Stimulated activated CD8-positive, alpha-beta memory T cell treated with anti-CD3 and anti-CD28 coated beads, Interleukin-15, amount 100 ng/mL, for 1 hour (primary cell): Measurements from ENCODE around the gene ZNF3.
A peak's percentile ranks its signal among the peaks of the same experiment; 100 is the strongest.

Experiments used
- DNase-seq: peaks from one replicate; pipeline ENCODE4 v3.0.0-alpha.2; 2020; ENCODE audit warnings: low read depth

The ZNF3 gene

DNA sequence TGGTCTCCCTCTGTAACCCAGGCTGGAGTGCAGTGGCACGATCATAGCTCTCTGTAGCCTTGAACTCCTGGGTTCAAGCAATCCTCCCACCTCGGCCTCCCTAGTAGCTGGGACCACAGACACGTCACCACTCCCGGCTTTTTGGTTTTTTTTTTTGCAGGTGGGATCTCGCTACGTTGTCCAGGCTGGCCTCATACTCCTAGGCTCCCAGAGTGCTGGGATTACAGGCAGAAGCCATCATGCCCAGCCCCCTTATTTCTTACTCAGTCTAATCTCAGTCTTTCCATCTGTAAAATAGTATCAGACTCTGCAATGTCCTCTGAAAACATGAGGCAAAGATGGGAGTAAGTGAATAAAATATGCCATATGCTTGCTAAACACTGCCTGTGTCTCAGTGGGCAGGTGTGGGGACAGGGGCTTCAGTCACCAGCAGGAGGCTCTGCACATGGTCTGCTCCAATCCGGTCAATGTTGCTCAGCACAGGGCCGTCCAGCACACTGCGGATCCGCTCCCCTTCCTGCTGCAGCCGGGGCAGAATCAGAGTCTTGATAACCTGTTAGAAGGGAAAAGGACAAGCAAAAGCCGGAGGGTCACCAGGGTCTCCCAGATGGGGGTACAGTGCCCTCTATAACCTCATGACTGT, 28.1 kb upstream of the ZNF3 start:
- no peak for DNase-seq

DNA sequence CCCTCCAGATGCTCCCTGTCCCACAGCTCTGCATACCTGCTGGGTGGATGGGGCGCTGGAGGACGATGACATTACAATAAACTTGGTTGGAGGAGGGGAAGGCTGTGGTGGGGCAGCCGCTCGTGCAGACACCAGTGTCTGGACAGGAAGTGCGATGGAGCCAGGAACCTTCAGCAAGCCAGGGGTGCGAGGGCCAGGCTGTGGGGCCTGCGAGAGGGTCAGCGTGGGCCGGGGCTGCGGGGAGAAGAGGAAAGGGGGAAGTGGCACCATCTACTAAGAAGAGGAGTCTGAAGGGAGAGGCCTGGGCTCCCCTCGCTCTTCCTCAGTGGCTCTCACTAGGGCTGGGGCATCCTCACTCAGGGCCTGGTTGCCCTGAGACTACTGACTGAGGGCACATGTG, 26.4 kb upstream of the ZNF3 start:
- no peak for DNase-seq

DNA sequence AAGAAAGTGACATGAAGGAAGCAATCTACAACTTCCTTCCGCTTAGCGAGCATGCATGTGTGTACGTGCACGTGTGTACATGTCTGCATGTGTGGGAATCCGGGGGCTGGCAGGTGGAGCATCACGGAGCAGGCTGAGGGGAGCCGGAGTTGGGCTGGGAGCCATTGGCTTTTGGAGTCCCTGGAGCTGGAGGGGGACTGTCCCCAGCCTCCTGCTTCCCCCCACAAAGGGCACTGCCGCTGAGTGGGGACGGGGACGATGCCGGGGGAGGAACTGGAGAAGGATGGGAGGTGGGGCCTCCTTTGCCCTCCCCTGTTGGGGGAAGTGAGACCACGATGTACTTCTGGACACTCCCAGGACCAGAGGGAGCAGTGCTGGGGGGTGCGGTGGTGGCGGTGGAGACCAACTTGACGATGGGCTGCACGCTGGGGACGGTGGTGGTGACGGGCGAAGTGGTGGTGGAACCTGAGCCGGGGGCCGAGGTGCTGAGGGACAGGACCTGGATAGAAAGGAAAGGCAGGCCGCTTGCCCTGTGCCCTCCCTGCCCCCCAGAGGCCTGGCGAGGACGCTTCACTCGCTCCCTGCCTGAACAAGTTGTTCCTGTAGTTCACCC, 25.7 kb upstream of the ZNF3 start:
- no peak for DNase-seq

DNA sequence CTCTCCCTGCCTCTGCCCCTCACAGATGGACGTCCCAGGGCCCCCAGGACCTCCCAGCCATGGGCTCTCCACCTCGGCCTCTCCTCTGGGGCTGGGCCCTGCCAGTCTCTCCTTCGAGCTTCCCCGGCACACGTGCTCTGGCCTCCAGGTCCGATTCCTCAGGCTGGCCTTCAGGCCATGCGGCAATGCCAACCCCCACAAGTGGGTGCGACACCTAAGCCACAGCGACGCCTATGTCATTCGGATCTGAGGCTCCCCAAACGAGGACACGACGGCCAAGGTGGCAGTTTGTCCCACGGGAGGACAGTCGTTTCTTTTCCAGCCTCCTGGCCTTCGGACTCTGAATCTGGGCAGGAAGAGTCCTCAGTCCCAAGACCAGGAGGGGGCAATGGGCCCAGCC, 25.1 kb upstream of the ZNF3 start:
- no peak for DNase-seq

DNA sequence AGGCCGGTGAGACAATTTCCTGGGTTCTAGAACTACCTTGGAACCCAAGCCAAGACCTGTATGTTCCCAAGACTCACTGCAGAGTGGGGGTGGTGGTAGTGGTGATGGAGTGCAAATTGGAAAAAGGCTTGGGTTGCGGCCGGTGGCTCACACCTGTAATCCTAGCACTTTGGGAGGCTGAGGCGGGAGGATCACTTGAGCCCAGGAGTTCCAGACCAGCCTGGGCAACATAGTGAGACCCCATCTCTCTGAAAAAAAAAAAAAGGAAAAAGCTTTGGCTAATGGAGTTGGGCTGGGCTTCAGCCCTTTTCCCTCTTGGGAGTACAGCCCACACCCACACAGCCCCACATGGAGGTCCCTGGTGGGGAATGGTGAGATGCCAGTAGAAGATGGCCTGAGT, 24.0 kb upstream of the ZNF3 start:
- no peak for DNase-seq

DNA sequence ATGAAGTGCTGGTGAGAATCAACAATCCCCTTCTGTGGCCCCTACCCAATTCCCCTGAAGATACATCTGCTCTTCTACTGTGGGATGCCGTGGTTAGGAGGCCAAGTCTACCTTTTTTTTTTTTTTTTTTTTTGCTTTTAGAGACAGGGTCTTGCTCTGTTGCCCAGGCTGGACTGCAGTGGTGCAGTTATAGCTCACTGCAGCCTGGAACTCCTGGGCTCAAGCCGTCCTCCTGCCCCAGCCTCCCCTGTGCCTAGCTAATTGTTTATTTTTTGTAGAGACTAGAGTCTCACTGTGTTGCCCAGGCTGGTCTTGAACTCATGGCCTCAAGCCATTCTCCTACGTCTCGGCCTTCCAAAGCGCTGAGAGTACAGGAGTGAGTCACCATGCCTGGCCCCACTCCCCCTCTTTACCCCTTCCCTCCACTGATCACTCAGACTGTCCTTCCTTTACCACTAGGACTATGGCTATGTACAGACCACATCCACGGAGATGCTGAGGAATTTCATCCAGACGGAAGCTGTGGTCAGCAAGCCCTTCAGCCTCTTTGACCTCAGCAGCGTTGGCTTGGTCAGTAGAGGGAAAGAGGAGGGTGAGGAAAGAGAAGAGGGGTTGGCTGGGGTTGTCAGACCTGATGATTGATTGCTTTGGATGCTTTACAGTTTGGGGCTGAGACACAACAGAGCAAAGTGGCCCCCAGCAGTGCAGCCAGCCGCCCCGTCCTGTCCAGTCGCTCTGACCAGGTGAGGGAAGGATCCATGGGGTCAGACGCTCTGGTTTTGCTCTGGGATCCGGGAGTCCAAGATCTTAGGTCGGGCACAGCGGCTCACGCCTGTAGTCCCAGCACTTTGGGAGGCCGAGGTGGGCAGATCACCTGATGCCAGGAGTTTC, 21.7 kb upstream of the ZNF3 start:
- no peak for DNase-seq

DNA sequence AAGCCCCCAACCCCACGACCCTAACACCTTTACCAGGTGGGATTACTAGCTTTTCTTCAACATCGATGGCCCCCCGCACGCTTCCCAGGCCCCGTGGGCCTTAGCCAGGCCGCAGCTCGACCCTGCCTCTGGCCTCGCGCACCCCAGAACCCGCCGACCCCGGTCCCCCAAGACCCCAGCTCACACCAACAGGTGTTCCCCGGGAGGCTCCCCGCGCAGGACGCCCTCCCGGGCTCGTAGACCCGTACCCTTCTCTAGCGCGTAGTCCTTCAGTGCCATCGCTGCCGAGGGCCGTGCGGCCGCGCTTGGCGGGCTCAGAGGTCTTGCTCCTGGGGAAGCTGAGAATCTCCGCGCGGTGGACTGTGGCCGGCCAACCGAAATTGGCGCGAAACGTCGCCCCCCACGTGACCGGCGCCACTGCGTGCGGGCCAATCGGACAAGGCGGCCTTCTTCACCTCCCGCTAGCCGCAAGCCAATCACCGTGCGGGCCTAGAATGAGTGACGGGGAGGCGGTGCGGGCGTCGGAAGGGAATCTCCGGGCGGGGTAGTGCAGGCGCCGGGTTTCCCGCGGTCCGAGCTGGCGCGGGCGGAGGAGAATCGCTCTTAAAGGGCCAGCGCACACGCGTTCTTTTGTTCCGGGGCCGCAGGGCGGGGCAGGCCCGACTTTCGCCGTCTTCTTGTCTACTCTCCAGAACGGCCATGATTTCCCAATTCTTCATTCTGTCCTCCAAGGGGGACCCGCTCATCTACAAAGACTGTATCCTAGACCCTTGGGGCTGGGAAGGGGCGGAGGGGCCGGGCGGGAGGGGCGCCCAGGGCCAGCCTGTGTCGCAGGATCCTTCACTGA, 19.7 kb upstream of the ZNF3 start, which contains the start of the genes AP4M1 and MCM7:
TSS of gene AP4M1 (plus strand) at position 628 of the 847 bp plus-strand sequence. CDS start at position 700, 72 bp downstream.
TSS of gene MCM7 (minus strand) at position 382 of the 847 bp plus-strand sequence. CDS start at position 279, 103 bp downstream.
- peak; percentile 90 for DNase-seq

DNA sequence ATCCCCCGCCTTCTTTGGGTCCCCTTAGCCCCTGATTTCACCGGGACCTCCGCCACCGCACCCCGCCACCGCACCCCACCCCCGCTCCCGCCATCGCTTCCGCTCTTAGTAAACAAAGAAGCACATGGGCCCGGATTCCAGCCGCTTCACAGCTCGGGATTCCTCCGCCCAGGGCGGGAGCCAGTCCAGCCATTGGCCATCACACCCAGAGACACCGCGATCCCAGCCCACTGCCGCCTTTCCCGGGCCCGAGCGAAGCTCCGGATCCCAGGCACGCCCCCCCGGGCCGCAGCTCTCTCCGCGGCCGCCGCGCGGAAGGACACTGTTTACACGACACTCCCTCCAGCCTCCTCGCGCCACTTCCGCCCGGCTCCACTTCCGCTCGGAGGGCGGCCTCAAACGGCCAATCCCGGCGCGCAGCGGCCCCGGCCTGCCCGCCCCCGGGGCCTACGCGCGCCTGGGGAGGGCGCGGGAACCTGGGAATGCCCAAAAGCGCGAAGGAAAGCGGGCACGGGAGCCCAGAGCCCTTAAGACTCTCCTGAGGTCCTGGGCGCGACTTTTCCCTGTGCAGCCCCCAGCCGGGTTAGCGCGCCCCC, 19.0 kb upstream of the ZNF3 start:
- DNase-seq: peak; percentile 62

DNA sequence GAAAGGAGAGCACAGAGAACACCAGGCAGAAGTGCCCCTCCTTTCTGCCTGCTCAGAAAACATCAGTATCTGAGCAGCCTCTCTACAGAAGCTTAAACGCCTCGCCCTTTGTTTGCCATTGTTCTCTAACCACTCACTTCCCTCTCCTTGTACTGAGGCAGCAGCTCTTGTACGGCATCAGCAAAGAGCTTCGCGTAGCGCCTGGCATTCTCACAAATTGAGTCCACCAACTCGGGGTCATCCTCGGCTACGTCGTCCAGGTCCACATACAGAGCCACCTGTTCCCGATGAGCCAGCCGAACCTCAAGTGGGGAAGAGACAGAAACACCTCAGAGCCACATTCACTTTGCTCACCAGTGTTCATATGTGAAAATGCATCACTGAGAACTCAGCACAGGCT, 17.9 kb upstream of the ZNF3 start:
- DNase-seq: no peak

DNA sequence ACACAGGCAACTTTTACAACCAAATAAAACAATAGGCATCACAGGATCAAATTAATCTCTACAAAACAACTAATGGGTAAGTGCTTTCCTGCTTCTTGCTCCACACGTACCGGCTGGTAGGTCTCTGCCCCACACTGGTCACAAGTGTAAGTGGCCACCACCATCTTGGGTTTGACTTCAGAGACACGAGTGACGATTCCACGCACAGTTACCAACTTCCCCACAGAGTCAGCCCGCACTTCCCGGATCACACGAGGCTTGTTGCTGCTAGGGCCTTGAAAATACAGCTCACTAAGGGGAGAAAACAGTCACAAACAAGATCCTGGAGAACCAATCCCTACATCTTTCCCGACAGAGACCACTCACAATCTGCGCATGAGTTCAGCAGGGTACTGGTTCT, 17.4 kb upstream of the ZNF3 start:
- DNase-seq: no peak

DNA sequence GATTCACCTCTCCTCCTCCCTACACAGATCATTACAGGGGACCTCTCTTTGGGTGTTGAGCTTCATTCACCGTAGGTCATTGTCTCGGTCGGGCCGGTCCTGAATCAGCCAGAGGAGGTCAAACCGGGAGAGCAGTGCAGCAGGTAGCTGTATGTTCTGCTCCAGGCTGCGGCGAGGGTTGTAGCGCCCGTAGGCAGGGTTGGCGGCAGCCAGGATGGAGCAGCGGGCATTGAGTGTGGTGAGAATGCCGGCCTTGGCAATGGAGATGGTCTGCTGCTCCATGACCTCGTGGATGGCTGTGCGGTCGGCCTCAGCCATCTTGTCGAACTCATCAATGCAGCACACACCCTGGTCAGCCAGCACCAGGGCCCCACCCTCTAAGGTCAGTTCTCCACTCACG, 14.2 kb upstream of the ZNF3 start:
- DNase-seq: no peak

DNA sequence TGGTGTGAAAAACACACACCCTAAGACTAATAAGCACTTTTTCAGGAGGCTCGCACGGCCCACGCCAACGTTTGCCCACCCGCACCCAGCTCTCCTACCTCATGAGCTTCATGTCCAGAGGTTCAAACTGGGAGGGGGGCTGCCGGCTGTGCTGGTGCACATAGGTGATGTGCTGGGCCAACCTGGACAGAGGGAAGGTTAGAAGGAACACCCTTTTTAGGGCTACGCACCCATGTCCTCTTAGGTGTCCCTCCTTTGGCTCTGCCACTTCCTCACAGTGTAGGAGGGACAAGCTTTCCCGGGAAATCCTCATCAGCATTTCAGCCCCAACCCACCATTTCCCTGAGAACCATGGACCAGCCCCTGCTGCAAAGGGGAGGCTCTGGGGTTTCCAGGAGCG, 13.8 kb upstream of the ZNF3 start:
- no peak for DNase-seq

DNA sequence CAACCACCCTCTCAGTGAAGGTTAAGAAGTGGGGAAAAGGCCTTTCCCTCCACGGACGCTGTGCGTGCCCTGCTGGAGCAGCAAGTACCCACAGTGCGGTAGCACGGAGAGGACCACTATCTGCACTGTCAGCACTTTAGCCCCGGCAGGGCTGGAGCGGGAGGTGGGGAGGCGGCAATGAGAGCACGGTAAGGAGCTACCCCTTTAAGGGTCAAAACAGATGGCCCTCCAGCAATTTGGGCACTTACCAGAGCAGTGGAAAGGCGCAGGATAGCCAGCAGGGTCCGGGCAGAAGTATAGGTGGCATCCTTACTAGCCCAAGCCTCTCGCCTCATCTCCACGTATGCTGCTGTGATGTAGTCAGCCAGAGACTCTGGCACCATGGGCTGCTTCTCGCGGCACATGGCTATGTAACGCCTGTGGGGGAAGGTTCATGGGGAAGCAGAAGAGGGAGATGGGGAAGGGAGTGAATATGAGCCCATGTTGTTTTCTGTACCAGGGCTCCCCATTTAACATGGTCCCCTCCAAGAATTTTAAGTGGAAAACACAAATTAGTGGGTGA, 12.5 kb upstream of the ZNF3 start:
- DNase-seq: no peak

DNA sequence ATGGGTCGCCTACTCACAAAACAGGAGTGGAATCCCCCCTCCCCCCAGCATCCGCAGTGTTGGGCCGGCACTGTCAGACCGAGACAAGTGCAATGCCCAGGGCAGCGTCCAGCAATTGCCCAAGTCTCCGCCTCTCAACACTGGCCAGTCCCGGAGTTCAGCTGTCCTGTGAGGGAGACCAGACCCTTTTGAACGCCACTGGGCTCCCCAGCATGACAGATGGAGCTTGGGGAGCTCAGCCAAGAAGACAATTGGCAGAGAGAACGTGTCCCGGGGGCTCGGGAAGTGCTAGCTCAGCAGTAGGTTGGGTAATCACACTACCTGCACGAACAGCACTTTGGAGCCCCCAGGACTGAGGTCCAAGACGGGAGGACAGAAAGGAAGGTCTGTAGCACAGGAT, 12.0 kb upstream of the ZNF3 start:
- no peak for DNase-seq

DNA sequence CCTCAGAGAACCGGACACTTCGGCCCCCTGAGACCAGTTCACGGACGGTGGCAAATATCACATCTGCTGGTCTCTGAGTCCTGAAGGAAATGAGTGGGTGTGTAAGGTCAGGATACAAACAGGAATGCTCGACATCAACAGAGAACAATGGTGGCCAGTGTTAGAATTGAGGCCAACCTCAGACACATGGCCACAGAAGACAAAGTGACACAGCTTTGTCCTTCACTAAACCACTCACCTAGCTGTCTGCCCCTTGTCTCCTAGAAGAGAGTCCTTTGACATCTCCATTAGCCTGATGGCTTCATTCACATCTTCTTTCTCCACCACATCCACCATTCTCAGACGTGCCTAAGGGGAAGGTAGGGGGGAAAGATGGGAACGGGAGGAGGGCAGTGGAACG, 11.5 kb upstream of the ZNF3 start:
- no peak for DNase-seq

DNA sequence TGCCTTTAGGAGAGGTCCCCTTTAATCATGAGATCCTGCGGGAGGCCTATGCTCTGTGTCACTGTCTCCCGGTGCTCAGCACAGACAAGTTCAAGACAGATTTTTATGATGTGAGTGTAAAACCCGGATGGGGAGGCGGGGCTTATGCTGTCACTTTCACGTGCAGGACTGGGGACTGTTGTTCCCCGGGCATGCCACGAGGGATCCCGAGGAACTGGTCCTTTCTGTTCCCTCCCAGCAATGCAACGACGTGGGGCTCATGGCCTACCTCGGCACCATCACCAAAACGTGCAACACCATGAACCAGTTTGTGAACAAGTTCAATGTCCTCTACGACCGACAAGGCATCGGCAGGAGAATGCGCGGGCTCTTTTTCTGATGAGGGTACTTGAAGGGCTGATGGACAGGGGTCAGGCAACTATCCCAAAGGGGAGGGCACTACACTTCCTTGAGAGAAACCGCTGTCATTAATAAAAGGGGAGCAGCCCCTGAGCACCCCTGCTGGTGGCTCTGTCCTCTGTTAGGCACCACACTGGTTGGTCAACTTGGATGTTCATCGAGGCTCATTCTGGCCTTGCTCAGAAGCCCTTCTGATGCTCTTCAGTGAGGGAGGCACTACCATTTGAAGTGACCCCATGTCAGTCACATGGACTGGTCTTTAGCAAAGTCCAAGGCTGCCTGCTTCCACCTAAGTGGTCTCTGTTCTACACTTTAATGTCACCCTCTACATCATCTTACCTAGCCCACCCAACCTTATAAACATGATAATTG, 10.1 kb upstream of the ZNF3 start:
- no peak for DNase-seq

DNA sequence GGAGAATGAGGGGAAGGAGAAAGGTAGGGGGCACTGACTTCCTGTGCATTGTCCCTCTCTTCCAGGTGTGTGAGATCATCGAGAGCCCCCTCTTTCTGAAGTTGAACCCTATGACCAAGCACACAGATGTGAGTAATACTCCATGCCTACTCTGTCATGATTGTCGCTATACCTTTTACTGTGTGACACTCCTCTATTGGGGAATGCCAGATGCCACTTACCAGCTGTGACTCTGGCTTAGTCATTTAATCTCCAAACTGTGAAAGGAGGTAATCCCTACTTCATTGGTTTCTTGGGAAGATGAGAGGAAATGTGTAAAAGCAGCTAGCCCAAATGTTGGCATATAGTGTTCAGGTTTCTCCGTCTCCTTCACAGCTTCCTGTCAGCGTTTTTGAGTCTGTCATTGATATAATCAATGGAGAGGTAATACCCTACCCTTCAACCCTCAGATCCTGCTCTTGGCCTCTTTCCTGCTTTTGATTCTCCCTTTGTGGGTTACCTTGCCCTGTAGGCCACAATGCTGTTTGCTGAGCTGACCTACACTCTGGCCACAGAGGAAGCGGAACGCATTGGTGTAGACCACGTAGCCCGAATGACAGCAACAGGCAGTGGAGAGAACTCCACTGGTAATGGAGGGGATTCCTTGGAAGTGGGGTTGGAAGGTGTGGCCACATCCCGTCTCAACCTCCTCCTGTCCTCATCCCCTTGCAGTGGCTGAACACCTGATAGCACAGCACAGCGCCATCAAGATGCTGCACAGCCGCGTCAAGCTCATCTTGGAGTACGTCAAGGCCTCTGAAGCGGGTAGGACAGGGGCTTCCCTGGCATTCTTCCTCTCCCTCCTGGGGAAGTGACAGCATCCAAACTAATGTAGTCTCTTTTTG, 9.2 kb upstream of the ZNF3 start:
- DNase-seq: no peak

DNA sequence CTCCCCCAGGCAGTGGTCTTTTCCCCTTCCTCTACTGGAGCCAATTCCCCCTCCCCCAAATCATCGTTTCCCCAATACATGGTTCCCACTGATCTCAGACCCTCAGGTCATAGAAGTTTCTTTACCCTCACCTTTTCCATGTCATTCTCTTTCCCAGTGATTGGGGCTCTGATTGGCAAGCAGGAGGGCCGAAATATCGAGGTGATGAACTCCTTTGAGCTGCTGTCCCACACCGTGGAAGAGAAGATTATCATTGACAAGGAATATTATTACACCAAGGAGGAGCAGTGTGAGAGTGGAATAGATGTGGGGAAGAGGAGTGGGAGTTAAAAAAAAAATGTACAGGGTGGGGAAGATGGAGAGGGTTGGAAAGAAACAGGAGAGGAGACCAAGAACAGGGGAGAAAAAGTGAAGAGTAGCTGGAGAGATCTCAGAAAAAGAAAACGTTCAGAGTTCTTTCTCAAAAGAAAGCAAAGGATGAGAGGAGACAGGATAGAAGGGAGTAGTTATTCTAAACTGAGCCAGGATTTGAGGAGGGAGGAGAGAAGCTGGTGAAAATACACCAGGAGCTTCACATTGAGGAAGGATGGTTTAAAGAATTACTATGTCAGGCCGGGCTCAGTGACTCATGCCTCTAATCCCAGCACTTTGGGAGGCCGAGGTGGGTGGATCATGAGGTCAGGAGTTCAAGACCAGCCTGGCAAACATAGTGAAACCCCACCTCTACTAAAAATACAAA, 8.1 kb upstream of the ZNF3 start:
- no peak for DNase-seq
